Measurements from ENCODE around the gene RGL3. TPM values are rescaled to one million over a fixed set of nuclear protein-coding genes. Genes with fewer than 3 reads are reported as not detected.

Gene RGL3
- total and polyA plus RNA-seq, 10 of the 15 experiments (the other 5 are each of a cell fraction or from before 2014, with no cell fraction given), result not detected

DNA sequence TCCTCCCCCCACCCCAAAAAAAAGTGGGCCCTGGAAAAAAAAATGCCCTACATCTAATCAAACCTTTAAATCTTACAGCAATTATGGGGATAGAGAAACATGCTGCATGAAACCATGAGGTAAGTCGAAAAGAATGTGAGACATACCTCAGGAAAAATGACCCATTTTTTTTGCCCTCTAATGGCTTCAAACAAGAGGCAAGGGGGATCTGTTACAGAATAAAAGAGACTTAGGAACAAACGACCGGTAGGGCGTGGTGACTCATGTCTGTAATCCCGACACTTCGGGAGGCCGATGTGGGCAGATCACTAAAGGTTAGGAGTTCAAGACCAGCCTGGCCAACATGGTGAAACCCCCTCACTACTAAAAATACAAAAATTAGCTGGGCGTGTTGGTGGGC lies 8.4 kb downstream of the RGL3 start:
- no peak for DNase-seq (ENCODE audit: low read depth, low spot score)
- Histone ChIP-seq H4K20me1 (ENCODE audit: control insufficient read depth, insufficient read depth) (no peaks in the 10 kb centered on the region), H3K27ac (ENCODE audit: control insufficient read depth, insufficient read depth) (no peak overlapping the region), H3K4me1 (ENCODE audit: control insufficient read depth, insufficient read depth, low read length) (no peaks in the 10 kb centered on the region), H3K9ac (ENCODE audit: control insufficient read depth, insufficient read depth, low read length) (no peak overlapping the region), H2AFZ (ENCODE audit: control insufficient read depth, low read depth, low read length) (no peak overlapping the region), H3K9me3 (replicated peaks; ENCODE audit: control insufficient read depth, insufficient read depth, low read length) (no peaks in the 10 kb centered on the region), H3K27me3 (replicated peaks in 1 of 2; ENCODE audit: control insufficient read depth in 2 of 2, insufficient read depth in 2 of 2, low read length in 1 of 2) (no peaks in the 10 kb centered on the region; a peak in 1 of 4 replicates), H3K4me2 (ENCODE audit: control insufficient read depth, insufficient read depth) (no peak overlapping the region), H3K36me3 (ENCODE audit: control insufficient read depth in 2 of 2, insufficient read depth in 2 of 2, low read length in 1 of 2) (no peaks in the 10 kb centered on the region), H3K79me2 (ENCODE audit: control insufficient read depth, insufficient read depth, low read length) (no peaks in the 10 kb centered on the region), H3K4me3 (no peak overlapping the region)
- BruUV-seq (replicated peaks), result no TSS peak
- POLR2A ChIA-PET, result no interaction called here
- CTCF ChIA-PET, result interaction anchor here (0.6 kb wide), 1 partner anchor 326 kb away, joined by 3 read pairs; no protein-coding TSS in a partner anchor
- in situ Hi-C loops (cut with MboI) (no loop called here), intact Hi-C loops (cut with micrococcal nuclease; ENCODE audit: unreplicated experiment) (no loop called here)
- WGBS (ENCODE audit: insufficient coverage, insufficient replicate concordance, low lambda C conversion rate, missing lambda C conversion rate), result 24% methylated on average over 8 of the region's 8 CpGs
- no peak for FAIRE-seq
- TF ChIP-seq CBX3 (IDR thresholded peaks at IDR 0.05; ENCODE audit: borderline replicate concordance, low read depth), result no peak
- no peak for TF ChIP-seq EED (IDR thresholded peaks at IDR 0.05; ENCODE audit: low read depth)
- no peak for TF ChIP-seq EZH2 (IDR thresholded peaks at IDR 0.05; ENCODE audit: borderline replicate concordance, control insufficient read depth, low read depth, low read length)
- ATAC-seq, result no peak
- RAD21 ChIA-PET (ENCODE audit: unreplicated experiment), result no interaction called here
- SMC1A ChIA-PET (ENCODE audit: uncharacterized antibody, unreplicated experiment), result no interaction called here

DNA sequence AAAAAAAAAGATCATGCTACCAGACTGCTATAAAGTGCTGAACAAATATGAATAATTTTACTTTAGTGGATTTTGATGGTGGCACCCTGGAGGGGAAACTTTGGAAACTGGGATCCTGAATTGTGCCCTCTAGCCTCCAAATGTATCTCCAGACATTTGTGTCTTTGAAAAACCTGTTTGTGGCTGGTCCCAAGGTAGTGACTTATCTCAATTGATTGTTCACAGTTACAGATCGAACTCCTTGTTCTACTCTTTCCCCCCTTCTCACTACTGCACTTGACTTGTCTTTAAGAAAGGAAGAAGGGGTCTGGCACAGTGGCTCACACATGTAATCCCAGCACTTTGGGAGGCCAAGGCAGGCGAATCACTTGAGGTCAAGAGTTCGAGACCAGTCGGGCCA lies 10.5 kb downstream of the RGL3 start:
- intact Hi-C loops (cut with micrococcal nuclease; ENCODE audit: unreplicated experiment) (no loop called here), in situ Hi-C loops (cut with MboI) (no loop called here)
- no peaks in the 10 kb centered on the region for H4K20me1 ChIP-seq (ENCODE audit: control insufficient read depth, insufficient read depth)
- RAD21 ChIA-PET (ENCODE audit: unreplicated experiment), result no interaction called here
- no peaks in the 10 kb centered on the region; a peak in 1 of 4 replicates for H3K27me3 ChIP-seq (replicated peaks in 1 of 2; ENCODE audit: control insufficient read depth in 2 of 2, insufficient read depth in 2 of 2, low read length in 1 of 2)
- CTCF ChIA-PET, result no interaction called here
- no peak overlapping the region for H3K4me3 ChIP-seq
- no peak for DNase-seq (ENCODE audit: low read depth, low spot score)
- no peak overlapping the region for H3K27ac ChIP-seq (ENCODE audit: control insufficient read depth, insufficient read depth)
- POLR2A ChIA-PET, result no interaction called here
- no peak overlapping the region for H2AFZ ChIP-seq (ENCODE audit: control insufficient read depth, low read depth, low read length)
- peak; percentile 57 for FAIRE-seq
- SMC1A ChIA-PET (ENCODE audit: uncharacterized antibody, unreplicated experiment), result no interaction called here
- H3K79me2 ChIP-seq (ENCODE audit: control insufficient read depth, insufficient read depth, low read length), result no peaks in the 10 kb centered on the region
- no peaks in the 10 kb centered on the region for H3K36me3 ChIP-seq (ENCODE audit: control insufficient read depth in 2 of 2, insufficient read depth in 2 of 2, low read length in 1 of 2)
- no peaks in the 10 kb centered on the region for H3K4me1 ChIP-seq (ENCODE audit: control insufficient read depth, insufficient read depth, low read length)
- H3K4me2 ChIP-seq (ENCODE audit: control insufficient read depth, insufficient read depth), result no peak overlapping the region
- no peak for ATAC-seq
- no peaks in the 10 kb centered on the region for H3K9me3 ChIP-seq (replicated peaks; ENCODE audit: control insufficient read depth, insufficient read depth, low read length)
- H3K9ac ChIP-seq (ENCODE audit: control insufficient read depth, insufficient read depth, low read length), result no peak overlapping the region
- WGBS (ENCODE audit: insufficient coverage, insufficient replicate concordance, low lambda C conversion rate, missing lambda C conversion rate), result 53% methylated on average over 4 of the region's 4 CpGs
- no TSS peak for BruUV-seq (replicated peaks)
- TF ChIP-seq RAD21 (IDR thresholded peaks at IDR 0.05; ENCODE audit: insufficient read depth, low read depth, low read length) (no peak), FOXM1 (IDR thresholded peaks at IDR 0.05; ENCODE audit: low read depth, low read length) (no peak), ETV6 (conservative IDR thresholded peaks at IDR 0.05 in 1 of 2, IDR thresholded peaks at IDR 0.05 in 1 of 2; ENCODE audit: borderline replicate concordance in 1 of 2, low read depth in 1 of 2) (no peak), CBFB (IDR thresholded peaks at IDR 0.05; ENCODE audit: low read depth) (no peak)
- TF ChIP-seq, protein P1, sequence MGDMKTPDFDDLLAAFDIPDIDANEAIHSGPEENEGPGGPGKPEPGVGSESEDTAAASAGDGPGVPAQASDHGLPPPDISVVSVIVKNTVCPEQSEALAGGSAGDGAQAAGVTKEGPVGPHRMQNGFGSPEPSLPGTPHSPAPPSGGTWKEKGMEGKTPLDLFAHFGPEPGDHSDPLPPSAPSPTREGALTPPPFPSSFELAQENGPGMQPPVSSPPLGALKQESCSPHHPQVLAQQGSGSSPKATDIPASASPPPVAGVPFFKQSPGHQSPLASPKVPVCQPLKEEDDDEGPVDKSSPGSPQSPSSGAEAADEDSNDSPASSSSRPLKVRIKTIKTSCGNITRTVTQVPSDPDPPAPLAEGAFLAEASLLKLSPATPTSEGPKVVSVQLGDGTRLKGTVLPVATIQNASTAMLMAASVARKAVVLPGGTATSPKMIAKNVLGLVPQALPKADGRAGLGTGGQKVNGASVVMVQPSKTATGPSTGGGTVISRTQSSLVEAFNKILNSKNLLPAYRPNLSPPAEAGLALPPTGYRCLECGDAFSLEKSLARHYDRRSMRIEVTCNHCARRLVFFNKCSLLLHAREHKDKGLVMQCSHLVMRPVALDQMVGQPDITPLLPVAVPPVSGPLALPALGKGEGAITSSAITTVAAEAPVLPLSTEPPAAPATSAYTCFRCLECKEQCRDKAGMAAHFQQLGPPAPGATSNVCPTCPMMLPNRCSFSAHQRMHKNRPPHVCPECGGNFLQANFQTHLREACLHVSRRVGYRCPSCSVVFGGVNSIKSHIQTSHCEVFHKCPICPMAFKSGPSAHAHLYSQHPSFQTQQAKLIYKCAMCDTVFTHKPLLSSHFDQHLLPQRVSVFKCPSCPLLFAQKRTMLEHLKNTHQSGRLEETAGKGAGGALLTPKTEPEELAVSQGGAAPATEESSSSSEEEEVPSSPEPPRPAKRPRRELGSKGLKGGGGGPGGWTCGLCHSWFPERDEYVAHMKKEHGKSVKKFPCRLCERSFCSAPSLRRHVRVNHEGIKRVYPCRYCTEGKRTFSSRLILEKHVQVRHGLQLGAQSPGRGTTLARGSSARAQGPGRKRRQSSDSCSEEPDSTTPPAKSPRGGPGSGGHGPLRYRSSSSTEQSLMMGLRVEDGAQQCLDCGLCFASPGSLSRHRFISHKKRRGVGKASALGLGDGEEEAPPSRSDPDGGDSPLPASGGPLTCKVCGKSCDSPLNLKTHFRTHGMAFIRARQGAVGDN (IDR thresholded peaks at IDR 0.05), result no peak
- TF ChIP-seq, protein P2, sequence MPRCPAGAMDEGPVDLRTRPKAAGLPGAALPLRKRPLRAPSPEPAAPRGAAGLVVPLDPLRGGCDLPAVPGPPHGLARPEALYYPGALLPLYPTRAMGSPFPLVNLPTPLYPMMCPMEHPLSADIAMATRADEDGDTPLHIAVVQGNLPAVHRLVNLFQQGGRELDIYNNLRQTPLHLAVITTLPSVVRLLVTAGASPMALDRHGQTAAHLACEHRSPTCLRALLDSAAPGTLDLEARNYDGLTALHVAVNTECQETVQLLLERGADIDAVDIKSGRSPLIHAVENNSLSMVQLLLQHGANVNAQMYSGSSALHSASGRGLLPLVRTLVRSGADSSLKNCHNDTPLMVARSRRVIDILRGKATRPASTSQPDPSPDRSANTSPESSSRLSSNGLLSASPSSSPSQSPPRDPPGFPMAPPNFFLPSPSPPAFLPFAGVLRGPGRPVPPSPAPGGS (IDR thresholded peaks at IDR 0.05; ENCODE audit: borderline replicate concordance, insufficient read depth, low read depth, low read length, poor library complexity, severe bottlenecking), result no peak

Data from GM12878 (cell line).